ENCODE data around the gene VPS13C. TPM values are rescaled to one million over a fixed set of nuclear protein-coding genes. Genes with fewer than 3 reads are reported as not detected.
A peak's percentile ranks its signal among the peaks of the same experiment; 100 is the strongest.

VPS13C gene
- total RNA-seq, 2 experiments from 2014 or later = 68.9 to 88.8 TPM

DNA sequence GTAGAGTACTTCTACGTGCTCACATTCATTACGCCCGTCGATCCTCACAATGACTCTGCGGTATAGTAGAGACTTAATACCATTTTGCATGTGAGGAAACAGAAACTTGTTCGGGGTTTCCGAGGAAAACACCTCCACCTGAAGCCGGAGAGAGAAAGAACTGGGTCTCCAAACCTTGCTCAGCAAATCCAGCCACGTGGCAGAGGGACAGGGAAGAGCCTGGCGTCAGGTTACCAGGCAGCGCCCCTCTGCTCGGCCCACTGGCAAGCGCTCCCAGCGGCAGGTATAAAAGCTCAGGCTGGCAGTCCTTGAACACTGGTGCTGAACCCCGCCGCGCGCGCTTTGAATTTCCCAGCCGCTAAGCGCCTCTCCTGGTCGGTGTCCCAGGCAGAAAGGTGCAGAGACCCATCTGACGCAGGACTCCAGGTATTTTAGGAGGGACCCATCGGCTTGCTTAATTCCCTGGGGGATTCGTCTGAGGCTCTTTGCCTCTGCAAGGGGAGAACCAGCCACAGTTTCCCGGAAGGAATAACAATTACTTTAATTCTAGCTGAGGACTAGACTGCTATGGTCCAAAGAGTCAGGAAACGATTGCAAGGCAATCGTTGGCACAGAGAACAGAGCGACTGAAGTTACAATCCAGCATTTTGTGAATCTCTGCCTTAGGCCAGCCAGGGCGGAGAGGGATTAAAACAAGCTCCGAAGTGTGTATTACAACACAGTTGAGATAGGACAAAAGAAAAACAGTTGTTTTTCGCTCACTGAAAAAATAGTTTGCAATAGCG is 6.6 kb upstream of the VPS13C start, which contains the start of gene C2CD4A:
TSS of gene C2CD4A (plus strand) at position 315 of the 785 bp plus-strand sequence. CDS start 637 bp downstream, outside the sequence.
- peaks cover 22% of the 10 kb centered on the region for H3K4me1 Mint-ChIP-seq
- CTCF ChIA-PET = interaction anchor here (0.8 to 1.4 kb wide), 7 partner anchors 8 to 233 kb away, joined by 3 to 5 read pairs (median 4); no protein-coding TSS in a partner anchor
- H3K36me3 Mint-ChIP-seq = no peaks in the 10 kb centered on the region
- DNase-seq (peak; percentile 65), ATAC-seq (peak; percentile 70)
- H3K4me3 Mint-ChIP-seq = peak within 1 kb of the TSS; percentile 74
- no peak within 1 kb of the TSS for H3K27ac Mint-ChIP-seq
- H3K27me3 Mint-ChIP-seq = peaks cover 39% of the 10 kb centered on the region
- no peaks in the 10 kb centered on the region for H3K9me3 Mint-ChIP-seq (ENCODE audit: low read depth)

DNA sequence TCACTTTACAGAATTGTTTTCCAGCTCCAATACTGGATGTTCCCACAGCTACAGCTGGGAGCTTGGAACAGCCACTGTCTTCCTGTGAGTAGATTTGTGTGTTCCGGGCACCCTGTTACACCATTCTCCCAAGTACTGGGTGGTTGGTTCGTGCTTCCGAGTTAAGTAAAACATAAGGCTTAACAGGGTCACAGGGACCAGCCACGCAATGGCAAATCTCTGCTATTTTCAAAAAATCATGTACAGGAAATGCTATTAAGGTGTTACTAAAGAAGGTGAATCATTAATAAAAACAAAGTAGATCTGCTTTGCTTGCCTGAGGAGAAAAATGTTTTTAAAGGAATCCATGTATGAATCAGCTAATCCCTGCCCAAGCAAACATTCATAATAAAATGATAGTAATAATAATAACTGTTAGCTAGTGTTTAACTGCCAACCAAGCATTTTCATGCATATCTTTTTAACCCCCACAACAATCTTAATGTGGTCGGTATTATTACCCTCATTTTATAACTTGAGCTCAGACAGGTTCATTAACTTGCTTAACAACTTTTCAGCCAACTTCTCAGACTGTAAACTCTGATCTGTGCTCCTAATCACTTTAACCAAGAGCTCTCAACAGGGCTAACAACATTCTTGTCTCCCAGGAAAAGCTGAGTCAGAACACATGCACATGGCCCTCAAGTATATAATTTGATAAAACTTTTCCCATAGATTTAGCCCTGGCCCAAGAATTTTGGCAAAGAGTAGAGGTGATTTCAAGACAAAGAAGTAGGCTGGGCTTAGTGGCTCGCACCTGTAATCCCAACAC is 3.8 kb upstream of the VPS13C start:
- CTCF ChIA-PET = interaction anchor here (0.6 to 1.2 kb wide), 2 partner anchors 195 to 230 kb away, joined by 3 read pairs; no protein-coding TSS in a partner anchor
- H3K4me1 Mint-ChIP-seq = peaks cover 33% of the 10 kb centered on the region
- no peaks in the 10 kb centered on the region for H3K9me3 Mint-ChIP-seq (ENCODE audit: low read depth)
- DNase-seq = no peak
- H3K36me3 Mint-ChIP-seq = peaks cover 3% of the 10 kb centered on the region
- ATAC-seq = no peak
- no peak overlapping the region for H3K27ac Mint-ChIP-seq
- H3K27me3 Mint-ChIP-seq = peaks cover 34% of the 10 kb centered on the region
- H3K4me3 Mint-ChIP-seq = no peak overlapping the region

DNA sequence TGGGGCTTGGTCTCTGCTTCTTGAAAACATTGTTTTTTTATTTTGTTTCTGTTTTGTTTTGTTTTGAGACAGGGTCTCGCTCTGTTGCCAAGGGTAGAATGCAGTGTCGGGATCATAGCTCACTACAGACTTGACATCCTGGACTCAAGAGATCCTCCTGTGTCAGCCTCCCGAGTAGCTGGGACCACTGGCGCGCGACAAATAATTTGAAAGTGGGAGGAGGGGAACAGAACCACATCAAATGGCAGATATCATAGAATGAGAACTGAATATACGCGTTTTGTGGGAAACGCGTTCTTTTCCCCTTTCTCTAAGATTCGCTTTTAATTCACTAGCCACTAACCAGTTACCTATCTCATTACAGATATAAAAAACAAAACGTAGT is 641 bp upstream of the VPS13C start:
- H3K4me1 Mint-ChIP-seq = peaks cover 27% of the 10 kb centered on the region
- H3K9me3 Mint-ChIP-seq (ENCODE audit: low read depth) = no peaks in the 10 kb centered on the region
- CTCF ChIA-PET = interaction anchor here (0.9 to 4.6 kb wide), 20 partner anchors 10 to 227 kb away, joined by 3 to 34 read pairs (median 4); partner anchors contain the start of gene C2CD4B
- H3K27me3 Mint-ChIP-seq = peaks cover 11% of the 10 kb centered on the region
- H3K4me3 Mint-ChIP-seq = peak overlapping the region; percentile 97
- DNase-seq (no peak), ATAC-seq (peak; percentile 3)
- peaks cover 10% of the 10 kb centered on the region for H3K36me3 Mint-ChIP-seq
- peak overlapping the region; percentile 94 for H3K27ac Mint-ChIP-seq

DNA sequence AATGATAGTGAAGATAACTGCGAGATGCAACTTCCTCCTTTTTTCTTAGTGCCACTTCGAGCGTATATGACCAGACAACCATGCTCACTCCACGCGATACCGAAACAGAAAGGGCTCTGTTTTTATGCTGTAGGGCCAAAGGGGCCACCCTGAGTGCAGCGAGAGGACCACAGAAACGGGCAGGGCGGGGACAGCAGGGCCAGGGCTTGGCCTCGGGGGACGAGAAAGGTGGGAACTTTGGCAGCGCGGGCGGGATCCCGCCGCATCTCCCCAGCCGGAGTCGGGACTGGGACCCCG is 483 bp downstream of the VPS13C start:
- peak; percentile 78 for ATAC-seq
- H3K27ac Mint-ChIP-seq = peak overlapping the region; percentile 94
- peaks cover 6% of the 10 kb centered on the region for H3K27me3 Mint-ChIP-seq
- peaks cover 10% of the 10 kb centered on the region for H3K36me3 Mint-ChIP-seq
- CTCF ChIA-PET = interaction anchor here (1.1 to 4.6 kb wide), 12 partner anchors 9 to 226 kb away, joined by 3 to 34 read pairs (median 6); no protein-coding TSS in a partner anchor
- peaks cover 32% of the 10 kb centered on the region for H3K4me1 Mint-ChIP-seq
- no peaks in the 10 kb centered on the region for H3K9me3 Mint-ChIP-seq (ENCODE audit: low read depth)
- peak; percentile 89 for DNase-seq
- H3K4me3 Mint-ChIP-seq = peak overlapping the region; percentile 97

DNA sequence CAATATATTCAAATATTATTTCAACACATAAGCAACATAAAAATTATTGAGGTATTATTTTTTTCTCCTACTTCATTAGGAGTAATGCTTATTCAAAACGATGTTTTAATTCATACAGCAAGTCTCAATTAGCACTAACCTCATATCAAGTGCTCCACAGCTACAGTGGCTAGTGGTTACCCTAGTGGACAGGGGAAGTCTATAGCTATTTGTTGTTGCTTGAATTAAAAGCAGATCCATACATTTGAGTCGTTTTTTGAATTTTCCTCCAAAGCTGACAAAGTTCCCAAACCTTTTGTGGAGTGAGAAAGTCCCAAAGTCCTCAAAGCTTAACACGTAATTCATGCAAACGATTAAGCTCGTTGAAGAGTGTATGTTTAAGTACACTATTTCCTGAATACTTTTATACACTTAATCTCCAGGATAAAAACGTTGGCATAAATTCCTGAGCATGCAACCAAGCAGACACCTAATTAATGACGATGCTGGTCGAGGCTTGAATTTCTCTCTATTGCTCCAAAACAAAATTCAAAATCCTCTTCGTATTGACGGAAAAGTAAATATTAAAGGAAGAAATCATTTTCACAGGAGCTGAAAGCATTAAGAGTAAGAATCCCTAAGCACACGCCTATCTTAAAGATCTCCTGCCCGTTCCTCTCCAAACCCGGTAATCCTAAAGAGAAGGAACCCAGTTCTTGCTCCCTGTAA is 985 bp downstream of the VPS13C start:
- peaks cover 6% of the 10 kb centered on the region for H3K27me3 Mint-ChIP-seq
- H3K27ac Mint-ChIP-seq = peak overlapping the region; percentile 94
- H3K9me3 Mint-ChIP-seq (ENCODE audit: low read depth) = no peaks in the 10 kb centered on the region
- peaks cover 13% of the 10 kb centered on the region for H3K36me3 Mint-ChIP-seq
- ATAC-seq (no peak), DNase-seq (no peak)
- CTCF ChIA-PET = interaction anchor here (0.9 to 4.6 kb wide), 7 partner anchors 8 to 225 kb away, joined by 3 to 34 read pairs (median 7); no protein-coding TSS in a partner anchor
- peak overlapping the region; percentile 97 for H3K4me3 Mint-ChIP-seq
- peaks cover 35% of the 10 kb centered on the region for H3K4me1 Mint-ChIP-seq

DNA sequence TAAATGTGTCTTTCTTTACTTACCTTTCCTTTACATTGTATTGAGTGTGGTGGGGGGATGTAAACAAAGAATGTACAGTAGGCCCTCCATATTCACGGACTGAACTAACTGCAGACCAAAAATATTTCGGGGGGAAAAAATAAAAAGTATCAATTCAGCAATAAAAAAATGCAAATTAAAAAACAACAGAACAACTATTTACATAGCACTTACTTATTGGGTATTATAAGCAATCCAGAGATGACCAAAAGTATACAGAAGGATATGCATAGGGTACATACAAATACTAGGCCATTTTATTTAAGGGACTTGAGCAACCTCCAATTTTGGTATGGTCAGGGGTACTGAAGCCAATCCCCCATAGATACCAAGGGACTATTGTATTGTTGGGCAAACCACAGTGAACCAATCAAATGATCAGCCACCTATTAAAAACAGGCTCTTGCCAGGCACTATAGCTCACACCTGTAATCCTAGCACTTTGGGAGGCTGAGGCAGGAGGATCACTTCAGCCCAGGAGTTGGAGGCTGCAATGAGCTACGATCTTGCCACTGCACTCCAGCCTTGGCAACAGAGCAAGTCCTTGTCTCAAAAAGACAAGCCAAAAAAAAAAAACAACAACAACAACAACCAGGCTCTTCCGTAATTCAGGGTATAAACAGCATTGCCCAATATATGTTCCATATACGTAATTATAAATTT is 1.8 kb downstream of the VPS13C start:
- H3K4me1 Mint-ChIP-seq = peaks cover 41% of the 10 kb centered on the region

DNA sequence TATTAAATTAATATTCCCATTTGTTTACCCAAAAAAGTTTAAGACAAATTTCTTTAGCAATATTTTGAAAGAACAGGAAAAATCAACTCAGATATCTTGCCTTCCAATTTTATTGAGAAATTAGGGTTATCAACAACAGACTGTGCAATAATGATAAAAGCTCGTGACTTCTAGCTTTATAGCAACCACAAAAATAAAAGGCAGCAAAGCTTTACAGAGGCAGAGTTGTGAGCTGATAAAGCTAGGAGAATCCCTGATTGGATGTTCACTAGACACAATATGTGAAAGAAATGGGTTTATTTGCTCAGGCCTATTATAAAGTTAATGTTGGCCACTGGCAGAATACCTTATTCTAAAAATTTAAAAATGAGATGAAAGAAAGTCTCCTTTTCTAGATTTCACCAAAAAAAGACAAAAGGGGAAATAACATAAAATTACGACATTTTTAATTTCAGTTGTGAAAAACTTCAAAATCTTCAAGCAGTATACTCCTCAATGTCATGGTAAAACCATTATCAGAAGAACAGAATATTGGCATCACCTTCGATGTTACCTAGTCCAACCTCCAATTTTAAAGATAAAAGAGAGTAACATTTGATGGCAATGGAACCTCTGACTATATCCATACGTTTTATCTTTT is 2.8 kb downstream of the VPS13C start:
- Mint-ChIP-seq H3K27me3 (no peaks in the 10 kb centered on the region), H3K36me3 (peaks cover 16% of the 10 kb centered on the region), H3K9me3 (ENCODE audit: low read depth) (no peaks in the 10 kb centered on the region), H3K4me1 (peaks cover 49% of the 10 kb centered on the region), H3K4me3 (no peak overlapping the region), H3K27ac (no peak overlapping the region)
- CTCF ChIA-PET = no interaction called here
- ATAC-seq (no peak), DNase-seq (no peak)

More for the DNA sequence above, 1.8 kb downstream of the VPS13C start:
- H3K4me3 Mint-ChIP-seq = peak overlapping the region; percentile 97
- peaks cover 13% of the 10 kb centered on the region for H3K36me3 Mint-ChIP-seq
- no peaks in the 10 kb centered on the region for H3K9me3 Mint-ChIP-seq (ENCODE audit: low read depth)
- H3K27me3 Mint-ChIP-seq = peaks cover under 1% of the 10 kb centered on the region
- no peak for DNase-seq
- H3K27ac Mint-ChIP-seq = no peak overlapping the region
- CTCF ChIA-PET = interaction anchor here (0.9 to 4.6 kb wide), 3 partner anchors 9 to 48 kb away, joined by 4 to 34 read pairs (median 11); no protein-coding TSS in a partner anchor
- ATAC-seq = no peak

DNA sequence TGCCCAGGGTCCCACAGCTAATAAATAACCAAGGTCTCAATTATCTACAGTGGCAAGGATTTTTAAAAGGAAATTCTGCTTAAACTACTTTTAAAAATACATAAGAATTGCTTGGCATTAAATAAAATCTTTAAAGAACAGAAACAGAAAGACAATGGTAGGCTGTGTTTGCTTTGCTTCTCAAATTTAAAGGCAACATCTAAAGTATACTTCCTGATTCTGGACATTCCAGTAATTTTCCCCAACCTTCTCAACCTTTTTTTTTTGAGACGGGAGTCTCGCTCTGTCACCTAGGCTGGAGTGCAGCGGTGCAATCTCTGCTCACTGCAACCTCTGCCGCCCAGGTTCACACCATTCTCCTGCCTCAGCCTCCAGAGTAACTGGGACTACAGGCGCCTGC is 5.3 kb downstream of the VPS13C start:
- Mint-ChIP-seq H3K27me3 (no peaks in the 10 kb centered on the region), H3K4me1 (peaks cover 37% of the 10 kb centered on the region), H3K4me3 (no peak overlapping the region), H3K27ac (no peak overlapping the region), H3K36me3 (peaks cover 18% of the 10 kb centered on the region), H3K9me3 (ENCODE audit: low read depth) (no peaks in the 10 kb centered on the region)
- no peak for ATAC-seq
- no peak for DNase-seq
- CTCF ChIA-PET = no interaction called here

DNA sequence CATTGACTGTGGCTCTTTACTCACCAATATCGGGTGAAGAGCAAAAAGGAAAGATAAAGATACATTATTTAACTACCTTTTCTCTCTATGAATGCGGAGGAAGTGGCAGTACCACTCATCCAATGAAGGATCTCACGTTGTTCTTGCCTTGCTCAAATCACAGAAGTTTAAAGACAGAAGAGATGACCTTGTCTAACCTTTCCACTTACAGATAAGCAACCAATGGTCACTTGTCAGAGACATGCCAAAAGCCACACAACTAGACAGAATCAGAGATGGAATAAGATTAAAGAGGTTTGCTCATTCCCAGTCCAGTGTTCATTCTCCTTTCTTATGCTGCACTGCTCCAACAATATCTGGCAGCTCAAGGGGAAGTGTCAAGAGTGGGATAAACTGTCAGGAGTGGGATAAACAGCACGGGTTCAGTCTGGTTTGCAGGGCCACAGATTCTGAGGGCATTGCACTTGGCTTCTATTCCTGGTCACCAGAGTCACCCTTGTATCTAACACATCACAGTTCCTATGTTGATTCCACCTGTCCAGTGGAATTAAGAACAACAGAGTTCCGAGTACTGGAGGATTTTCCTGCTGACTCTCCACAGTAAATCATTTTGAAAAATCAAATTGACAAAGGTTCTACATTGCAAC is 6.7 kb downstream of the VPS13C start:
- Mint-ChIP-seq H3K9me3 (ENCODE audit: low read depth) (no peaks in the 10 kb centered on the region), H3K4me1 (peaks cover 37% of the 10 kb centered on the region), H3K27me3 (no peaks in the 10 kb centered on the region), H3K27ac (no peak overlapping the region), H3K4me3 (no peak overlapping the region), H3K36me3 (peaks cover 20% of the 10 kb centered on the region)
- CTCF ChIA-PET = interaction anchor here (1.3 kb wide), 1 partner anchor 13 kb away, joined by 5 read pairs; the partner anchor contains the start of gene C2CD4A
- DNase-seq (no peak), ATAC-seq (no peak)

DNA sequence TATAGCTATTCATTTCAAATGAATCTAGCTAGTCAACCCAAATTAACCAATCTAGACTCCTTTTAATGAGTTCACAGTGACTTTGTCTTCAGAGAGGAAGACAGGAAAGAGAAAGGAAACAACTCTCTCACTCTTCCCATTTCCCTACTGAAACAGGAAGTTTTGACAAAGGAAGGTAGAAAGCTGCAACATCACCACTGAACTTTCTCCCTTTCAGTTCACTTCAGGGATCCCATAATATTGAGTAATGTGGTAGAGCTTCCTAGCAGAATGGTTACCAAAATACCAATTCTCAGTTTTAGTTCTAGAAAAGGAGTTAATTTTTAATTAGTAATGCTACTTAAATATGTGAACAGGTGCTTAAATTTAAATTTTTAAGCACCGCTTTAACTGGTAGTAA is 7.5 kb downstream of the VPS13C start:
- Mint-ChIP-seq H3K4me1 (peaks cover 31% of the 10 kb centered on the region), H3K27me3 (no peaks in the 10 kb centered on the region), H3K9me3 (ENCODE audit: low read depth) (no peaks in the 10 kb centered on the region), H3K4me3 (no peak overlapping the region), H3K36me3 (peaks cover 17% of the 10 kb centered on the region), H3K27ac (no peak overlapping the region)
- ATAC-seq = no peak
- CTCF ChIA-PET = interaction anchor here (1.3 kb wide), 1 partner anchor 14 kb away, joined by 5 read pairs; the partner anchor contains the start of gene C2CD4A
- DNase-seq = no peak

DNA sequence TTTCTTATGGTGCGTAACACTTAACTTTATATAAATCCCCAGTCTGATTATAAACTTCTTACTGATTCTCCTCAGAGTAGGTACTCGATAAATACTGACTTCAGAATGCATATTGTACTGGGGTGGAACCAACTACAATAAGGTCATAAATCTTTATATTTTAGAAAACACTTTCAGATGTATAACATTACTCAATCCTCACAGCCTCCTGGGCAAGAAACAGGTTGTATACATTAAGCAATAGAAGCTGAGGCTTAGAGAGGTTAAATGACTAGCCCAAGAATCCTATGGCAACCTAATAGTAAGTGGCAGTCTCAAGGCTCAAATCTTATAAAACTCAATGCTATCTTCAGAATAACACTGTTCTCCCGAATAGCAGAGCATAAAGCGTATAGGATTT is 9.1 kb downstream of the VPS13C start:
- Mint-ChIP-seq H3K4me3 (no peak overlapping the region), H3K36me3 (peaks cover 13% of the 10 kb centered on the region), H3K27me3 (no peaks in the 10 kb centered on the region), H3K9me3 (ENCODE audit: low read depth) (no peaks in the 10 kb centered on the region), H3K27ac (no peak overlapping the region), H3K4me1 (peaks cover 39% of the 10 kb centered on the region)
- ATAC-seq = no peak
- DNase-seq = no peak
- CTCF ChIA-PET = interaction anchor here (2.1 kb wide), 1 partner anchor 9 kb away, joined by 7 read pairs; the partner anchor contains the start of gene VPS13C
